Suprapubic skin (tissue), 3 donors: ENCODE results near the gene CSH2.

Source experiments
- POLR2A ChIP-seq, 2 donors: fragments of 450-650 bp; IDR thresholded peaks; one replicate each; pipeline ENCODE4 v1.6.1; 2017; ENCODE audit warnings: antibody characterized with exemption in 2 of 2, mild to moderate bottlenecking in 2 of 2, moderate library complexity in 2 of 2
- TF ChIP-seq, protein P1 (sequence below), 2 donors: fragments of 200-600 bp in 1 of 2; fragments of 450-650 bp in 1 of 2; sonication (generic) in 1 of 2; IDR thresholded peaks; one replicate each; pipeline ENCODE4 v1.5.1; 2016 to 2019; ENCODE audit warnings: antibody characterized with exemption in 2 of 2, mild to moderate bottlenecking in 1 of 2, moderate library complexity in 1 of 2

DNA sequence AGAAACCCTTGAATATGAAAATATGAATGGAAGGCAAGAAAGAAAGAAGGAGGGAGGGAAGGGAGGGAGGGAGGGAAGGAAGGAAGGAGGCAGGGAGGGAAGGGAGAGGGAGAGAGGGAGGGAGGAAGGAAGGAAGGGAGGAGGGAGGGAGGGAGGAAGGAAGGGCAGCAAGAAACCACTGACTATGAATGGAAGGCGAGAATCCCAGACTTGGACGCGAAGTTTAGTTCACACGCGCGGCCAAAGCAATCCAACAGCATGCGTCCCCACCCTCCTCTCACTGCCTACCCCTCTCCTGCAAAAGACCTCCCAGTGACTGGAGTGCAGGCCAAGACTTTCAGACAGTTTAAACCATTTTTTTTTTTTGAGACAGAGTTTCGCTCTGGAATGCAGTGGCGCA, 23.1 kb downstream of the CSH2 start:
- TF ChIP-seq POLR2A (IDR thresholded peaks at IDR 0.05): no peak
- TF ChIP-seq, protein P1, sequence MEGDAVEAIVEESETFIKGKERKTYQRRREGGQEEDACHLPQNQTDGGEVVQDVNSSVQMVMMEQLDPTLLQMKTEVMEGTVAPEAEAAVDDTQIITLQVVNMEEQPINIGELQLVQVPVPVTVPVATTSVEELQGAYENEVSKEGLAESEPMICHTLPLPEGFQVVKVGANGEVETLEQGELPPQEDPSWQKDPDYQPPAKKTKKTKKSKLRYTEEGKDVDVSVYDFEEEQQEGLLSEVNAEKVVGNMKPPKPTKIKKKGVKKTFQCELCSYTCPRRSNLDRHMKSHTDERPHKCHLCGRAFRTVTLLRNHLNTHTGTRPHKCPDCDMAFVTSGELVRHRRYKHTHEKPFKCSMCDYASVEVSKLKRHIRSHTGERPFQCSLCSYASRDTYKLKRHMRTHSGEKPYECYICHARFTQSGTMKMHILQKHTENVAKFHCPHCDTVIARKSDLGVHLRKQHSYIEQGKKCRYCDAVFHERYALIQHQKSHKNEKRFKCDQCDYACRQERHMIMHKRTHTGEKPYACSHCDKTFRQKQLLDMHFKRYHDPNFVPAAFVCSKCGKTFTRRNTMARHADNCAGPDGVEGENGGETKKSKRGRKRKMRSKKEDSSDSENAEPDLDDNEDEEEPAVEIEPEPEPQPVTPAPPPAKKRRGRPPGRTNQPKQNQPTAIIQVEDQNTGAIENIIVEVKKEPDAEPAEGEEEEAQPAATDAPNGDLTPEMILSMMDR (IDR thresholded peaks at IDR 0.05): no peak
